SK-N-DZ (cell line): ENCODE measurements around the gene NRG3.

Experiments
- DNase-seq: peaks from one replicate; pipeline ENCODE4 v3.0.0-alpha.2; 2015; ENCODE audit warnings: low spot score

Gene NRG3

DNA sequence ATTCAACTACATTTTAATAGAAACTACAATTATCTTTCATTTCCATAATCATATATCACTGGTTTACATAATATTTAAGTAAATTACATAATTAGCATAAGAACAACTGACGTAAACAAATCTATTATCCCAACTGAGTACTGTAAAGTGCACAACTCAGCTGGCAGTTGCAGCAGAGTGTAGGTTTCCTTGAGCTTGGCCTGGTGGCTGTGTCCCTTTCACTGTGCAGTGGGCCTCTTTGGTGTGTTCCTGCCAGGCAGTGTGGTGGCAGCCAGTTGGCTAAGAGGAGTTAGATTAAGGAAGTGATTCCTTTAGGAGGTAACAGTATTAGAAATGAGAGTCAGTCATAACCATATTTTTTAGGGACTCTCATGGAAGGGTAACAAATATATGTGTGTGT lies 7.0 kb downstream of the NRG3 start:
- DNase-seq = no peak

DNA sequence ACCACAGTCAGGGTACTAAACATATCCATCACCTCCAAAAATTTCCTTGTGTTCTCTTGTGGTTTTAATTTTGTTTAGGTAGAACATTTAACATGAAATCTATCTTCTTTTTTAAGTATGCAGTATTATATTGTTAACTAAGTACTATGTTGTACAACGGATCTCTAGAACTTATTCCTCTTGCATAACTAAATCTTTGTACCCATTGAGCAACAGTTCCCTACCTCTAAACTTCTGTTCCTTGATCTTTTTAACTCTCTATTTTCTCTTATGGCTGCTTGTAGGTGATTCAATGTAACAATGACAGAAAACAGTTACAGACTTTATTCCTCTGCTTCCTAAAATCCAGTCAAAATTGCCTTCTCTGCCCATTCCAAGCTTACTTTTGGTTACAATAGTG lies 9.9 kb downstream of the NRG3 start:
- no peak for DNase-seq

- no peak for DNase-seq
These were observed 10.5 kb downstream of the NRG3 start for GRCh38 chr10:81885491-81885890.

DNA sequence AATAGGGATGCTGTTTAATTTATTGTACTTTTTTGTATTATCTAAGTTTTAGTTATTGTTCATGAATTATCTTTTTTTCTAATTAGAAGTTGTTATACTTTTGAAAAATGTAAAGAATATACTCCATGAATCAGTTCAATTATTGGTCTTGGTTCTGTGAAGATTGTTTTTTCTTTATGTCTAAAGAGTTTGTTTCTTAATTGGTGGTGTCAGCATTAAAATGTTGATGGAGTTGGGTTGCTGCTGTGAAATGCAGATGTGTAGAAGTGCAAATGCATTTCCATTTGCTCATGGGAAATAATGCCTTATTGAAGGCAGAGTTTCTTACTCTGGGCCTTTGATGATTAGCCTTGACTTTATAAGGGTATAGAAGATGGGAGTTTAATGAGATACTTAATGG lies 11.9 kb downstream of the NRG3 start:
- no peak for DNase-seq

DNA sequence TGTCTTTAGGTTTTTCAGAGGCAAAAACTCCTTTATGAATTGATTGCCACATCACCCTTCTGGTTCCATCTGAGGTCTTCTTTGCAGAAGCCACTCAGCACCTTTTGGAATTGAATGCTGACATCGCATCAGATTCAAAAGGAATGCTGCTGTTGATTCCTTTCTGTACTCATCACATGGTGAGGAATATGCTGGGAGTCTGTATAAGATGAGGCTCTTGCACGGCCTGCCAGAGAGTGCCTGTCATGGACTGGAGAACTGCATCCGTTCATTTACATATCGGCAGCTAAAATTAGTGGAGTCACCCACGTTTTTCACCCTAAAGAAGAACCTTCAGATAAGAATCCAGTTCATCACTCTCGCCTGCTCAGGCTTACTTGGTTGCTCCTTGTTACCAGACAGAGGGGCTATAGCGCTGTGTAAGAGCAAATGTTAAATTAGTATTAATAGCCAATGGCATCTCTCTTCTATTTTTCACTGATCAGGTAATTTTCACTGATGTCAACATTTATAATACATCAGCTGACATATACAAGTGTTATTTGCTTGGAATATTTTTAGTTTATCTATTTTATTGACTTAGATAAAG lies 14.3 kb downstream of the NRG3 start:
- DNase-seq = no peak

DNA sequence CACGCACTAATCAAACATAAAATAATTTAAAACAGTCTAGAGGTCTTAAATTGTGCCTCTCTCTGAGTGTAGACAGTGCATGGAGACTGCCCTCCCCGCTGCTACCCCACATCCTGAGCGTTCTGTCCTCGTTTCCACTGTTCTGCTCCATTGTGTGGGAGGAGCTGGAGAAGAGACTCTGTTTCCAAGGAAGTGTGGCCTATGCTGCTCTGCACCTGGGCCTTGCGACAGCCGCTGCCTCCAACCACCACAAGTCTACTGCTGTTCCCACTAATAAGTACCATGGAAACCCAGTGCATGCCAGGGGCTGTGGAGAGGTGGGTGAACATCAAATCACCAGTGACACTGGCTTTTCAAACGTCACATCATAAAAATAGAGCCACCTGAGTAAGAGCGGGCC lies 19.6 kb downstream of the NRG3 start:
- no peak for DNase-seq

- no peak for DNase-seq
These were observed 23.5 kb downstream of the NRG3 start for GRCh38 chr10:81898518-81898917.

DNA sequence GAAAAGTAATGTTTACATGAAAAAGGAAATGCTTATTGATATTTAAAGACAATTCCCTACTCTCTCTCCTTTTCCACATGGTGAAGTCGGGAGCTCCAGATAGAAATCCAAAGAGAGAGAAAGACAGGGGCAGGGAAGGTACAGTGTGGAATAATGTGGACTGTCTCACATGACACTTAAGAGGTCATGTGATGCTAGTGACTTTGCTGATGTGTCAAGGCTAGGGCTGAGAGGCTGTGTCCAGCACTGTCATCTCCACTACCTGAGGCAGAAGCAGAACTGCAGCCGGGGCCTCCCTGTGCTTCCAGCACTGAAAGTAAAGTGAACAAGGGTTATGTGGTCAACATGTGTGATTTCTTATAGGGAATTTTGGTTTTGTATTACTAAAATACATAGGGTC lies 26.0 kb downstream of the NRG3 start:
- no peak for DNase-seq

- peak; percentile 9 for DNase-seq
These were observed 28.5 kb downstream of the NRG3 start for GRCh38 chr10:81903472-81903871.

- no peak for DNase-seq
These were observed 30.2 kb downstream of the NRG3 start for GRCh38 chr10:81905161-81905560.

DNA sequence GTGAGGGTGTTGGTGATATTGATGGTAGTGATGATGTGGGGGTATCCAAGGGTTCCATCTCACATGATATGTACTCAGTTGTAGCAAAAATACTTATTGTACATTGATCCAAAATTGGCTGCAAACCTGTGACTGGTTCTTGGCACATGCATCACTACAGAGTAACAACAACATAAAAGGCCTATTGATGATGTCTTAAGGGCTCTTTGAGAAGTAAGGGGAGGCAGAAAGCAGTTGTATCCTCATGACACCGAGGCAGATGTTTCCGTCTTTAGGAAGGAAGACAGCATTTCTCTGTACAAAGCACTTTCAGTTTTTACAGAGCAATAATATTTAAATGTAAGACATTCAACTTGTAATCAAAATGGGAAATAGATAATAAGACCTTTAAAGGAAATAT lies 34.5 kb downstream of the NRG3 start:
- DNase-seq = no peak

DNA sequence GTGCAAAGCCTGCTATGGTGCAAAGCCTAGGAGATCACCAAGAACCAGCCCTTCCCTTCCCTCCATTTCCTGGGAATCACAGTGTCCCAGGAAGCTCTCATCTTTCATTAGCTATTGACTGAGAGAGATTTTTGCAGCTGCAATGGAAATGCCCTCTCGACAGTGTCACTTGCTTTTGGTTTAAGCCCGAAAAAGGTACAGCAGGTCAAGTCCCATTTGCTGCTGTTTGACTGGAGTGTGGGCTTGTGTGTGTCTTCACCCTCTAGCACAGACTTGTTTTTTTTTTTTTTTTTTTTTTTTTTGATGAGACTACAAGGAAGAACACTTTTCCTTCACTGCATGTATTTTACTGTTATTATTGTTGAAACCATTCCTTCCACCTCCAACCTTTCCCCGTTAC lies 36.3 kb downstream of the NRG3 start:
- no peak for DNase-seq

- DNase-seq = no peak
These were observed 39.9 kb downstream of the NRG3 start for GRCh38 chr10:81914736-81915503.

DNA sequence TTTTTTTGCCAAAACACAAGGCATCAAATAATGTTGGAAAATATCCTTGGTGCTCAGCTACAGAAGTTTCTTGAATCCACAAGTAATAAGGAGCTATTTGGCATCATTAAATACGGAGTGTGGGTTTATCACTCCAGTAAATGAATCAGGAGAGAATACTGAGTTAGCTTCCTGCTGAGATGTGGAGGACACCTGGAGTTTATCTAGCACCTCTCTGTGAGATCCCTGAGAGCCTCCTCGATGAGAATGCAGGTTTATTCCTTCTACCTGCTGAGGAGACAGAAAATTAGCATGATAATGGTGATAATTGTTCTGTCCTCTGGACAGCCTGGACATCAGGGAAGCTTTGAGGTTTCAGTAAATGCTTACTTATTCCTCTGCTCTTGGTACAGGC lies 40.5 kb downstream of the NRG3 start:
- no peak for DNase-seq

GRCh38 chr10:81917666-81918065 lies 42.7 kb downstream of the NRG3 start:
- DNase-seq = no peak

GRCh38 chr10:81918766-81919165 lies 43.8 kb downstream of the NRG3 start:
- DNase-seq = no peak

- DNase-seq = peak; percentile 11
These were observed 45.3 kb downstream of the NRG3 start for GRCh38 chr10:81920213-81920829.

DNA sequence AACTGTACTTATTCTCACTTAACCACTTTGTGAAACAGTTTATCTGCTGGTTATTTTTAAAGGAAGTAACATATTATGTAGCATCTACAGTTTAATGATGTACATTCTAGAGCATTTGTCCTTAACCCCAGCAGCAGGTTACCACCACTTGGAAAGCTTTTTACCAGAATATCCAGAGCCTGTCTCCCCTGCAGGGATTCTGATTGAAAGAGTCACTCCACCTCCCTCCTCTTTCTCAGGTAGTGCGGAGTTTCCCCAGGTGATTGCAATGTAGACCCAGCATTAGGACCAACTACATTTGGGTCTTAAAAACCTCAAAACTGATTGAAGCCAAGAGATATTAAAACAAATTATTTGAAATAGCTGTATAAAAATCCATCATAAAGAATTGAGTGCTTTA lies 53.1 kb downstream of the NRG3 start:
- no peak for DNase-seq

DNA sequence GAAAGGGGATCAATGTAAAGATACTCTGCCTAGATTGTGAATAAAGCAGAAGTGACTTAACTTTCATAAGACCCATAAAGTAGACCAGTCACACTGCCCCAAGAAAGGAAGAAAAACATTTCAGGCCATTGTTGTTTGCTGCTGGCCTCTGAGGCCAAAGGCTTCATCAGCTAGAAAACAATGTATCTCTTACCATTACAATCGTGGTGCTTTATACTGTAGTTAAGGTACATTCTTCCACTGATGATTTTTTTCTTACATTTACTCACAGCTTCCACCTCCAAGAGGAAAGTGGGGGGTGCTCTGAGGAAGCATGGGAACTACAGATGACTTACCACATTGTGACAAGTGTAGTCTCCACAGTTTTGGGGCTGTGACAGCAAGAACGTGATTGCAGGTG lies 68.6 kb downstream of the NRG3 start:
- no peak for DNase-seq

DNA sequence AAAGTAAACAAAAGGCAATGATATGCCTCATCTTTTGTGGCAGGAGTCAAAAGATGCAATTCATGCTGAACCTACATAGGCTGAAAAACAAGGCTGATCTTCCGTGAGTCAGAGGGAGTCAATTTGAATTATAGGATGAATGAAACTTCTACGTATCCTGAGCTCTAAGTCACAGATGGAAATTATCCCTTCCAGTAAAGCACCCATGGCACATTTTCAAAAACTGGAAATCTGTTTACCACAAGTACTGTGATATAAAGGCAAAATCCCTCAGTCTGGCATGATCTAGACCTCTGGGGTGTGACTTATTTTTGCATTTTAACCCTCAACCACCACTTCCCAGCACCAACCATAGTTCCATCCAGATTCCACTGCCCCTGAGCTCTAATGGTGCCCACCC lies 69.6 kb downstream of the NRG3 start:
- DNase-seq = no peak

DNA sequence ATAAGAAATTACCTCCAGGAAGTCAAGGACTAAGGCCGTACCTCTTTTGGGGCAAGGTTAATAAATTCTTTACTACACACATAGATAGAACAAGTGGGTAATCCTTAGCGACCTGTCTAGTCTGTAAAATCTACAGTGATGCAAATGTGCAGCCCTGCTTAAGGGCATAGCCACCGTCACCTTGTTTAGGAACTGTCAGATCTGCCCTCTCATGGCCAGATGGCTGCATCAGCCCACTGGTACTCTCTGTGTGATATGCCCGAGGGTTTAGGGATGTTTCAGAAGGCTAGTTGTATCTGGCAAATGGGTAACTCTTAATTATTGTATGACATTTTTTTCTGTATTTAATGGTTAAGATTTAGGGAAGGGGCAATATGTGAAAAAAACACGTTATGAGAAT lies 74.3 kb downstream of the NRG3 start:
- no peak for DNase-seq

- no peak for DNase-seq
These were observed 75.4 kb downstream of the NRG3 start for GRCh38 chr10:81950358-81950757.

- no peak for DNase-seq
These were observed 78.4 kb downstream of the NRG3 start for GRCh38 chr10:81953420-81953819.
